Measurements from ENCODE around the gene TUNAR.

- TF ChIP-seq CTCF (IDR thresholded peaks at IDR 0.05) (no peak), POLR2A (IDR thresholded peaks at IDR 0.05) (no peak)
Measured at GRCh38 chr14:95869776-95870175, 6.9 kb upstream of the TUNAR start.
